ENCODE data around the gene PLA2G15. TPM values are rescaled to one million over a fixed set of nuclear protein-coding genes. Genes with fewer than 3 reads are reported as not detected.
A peak's percentile ranks its signal among the peaks of the same experiment; 100 is the strongest.

Gene PLA2G15
- total and polyA plus RNA-seq, 2 experiments from 2014 or later, result 24.2 to 31.7 TPM

GRCh38 chr16:68298907-68299561 is 53.9 kb downstream of the PLA2G15 start:
- Histone ChIP-seq H3K36me3 (replicated peaks; ENCODE audit: insufficient read depth, low read depth) (no peaks in the 10 kb centered on the region), H3K9me3 (ENCODE audit: low read depth) (no peaks in the 10 kb centered on the region), H4K20me1 (ENCODE audit: insufficient read depth, poor library complexity, severe bottlenecking) (no peaks in the 10 kb centered on the region), H3K79me2 (no peaks in the 10 kb centered on the region), H3K4me1 (ENCODE audit: insufficient read depth) (peaks cover 30% of the 10 kb centered on the region), H3K4me3 (no peak overlapping the region), H3K27ac (peak overlapping the region; percentile 44), H2AFZ (no peak overlapping the region), H3K27me3 (no peaks in the 10 kb centered on the region), H3K9me2 (replicated peaks; ENCODE audit: insufficient read depth) (no peaks in the 10 kb centered on the region), H3K4me2 (peak overlapping the region; percentile 27)
- 45% methylated on average over 5 of the region's 5 CpGs for WGBS (ENCODE audit: low lambda C conversion rate, missing lambda C conversion rate)
- peak; percentile 69 for DNase-seq (ENCODE audit: low spot score)
- TF ChIP-seq, protein P1, sequence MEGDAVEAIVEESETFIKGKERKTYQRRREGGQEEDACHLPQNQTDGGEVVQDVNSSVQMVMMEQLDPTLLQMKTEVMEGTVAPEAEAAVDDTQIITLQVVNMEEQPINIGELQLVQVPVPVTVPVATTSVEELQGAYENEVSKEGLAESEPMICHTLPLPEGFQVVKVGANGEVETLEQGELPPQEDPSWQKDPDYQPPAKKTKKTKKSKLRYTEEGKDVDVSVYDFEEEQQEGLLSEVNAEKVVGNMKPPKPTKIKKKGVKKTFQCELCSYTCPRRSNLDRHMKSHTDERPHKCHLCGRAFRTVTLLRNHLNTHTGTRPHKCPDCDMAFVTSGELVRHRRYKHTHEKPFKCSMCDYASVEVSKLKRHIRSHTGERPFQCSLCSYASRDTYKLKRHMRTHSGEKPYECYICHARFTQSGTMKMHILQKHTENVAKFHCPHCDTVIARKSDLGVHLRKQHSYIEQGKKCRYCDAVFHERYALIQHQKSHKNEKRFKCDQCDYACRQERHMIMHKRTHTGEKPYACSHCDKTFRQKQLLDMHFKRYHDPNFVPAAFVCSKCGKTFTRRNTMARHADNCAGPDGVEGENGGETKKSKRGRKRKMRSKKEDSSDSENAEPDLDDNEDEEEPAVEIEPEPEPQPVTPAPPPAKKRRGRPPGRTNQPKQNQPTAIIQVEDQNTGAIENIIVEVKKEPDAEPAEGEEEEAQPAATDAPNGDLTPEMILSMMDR (IDR thresholded peaks at IDR 0.05; ENCODE audit: poor library complexity), result no peak
- TF ChIP-seq EZH2 (IDR thresholded peaks at IDR 0.05; ENCODE audit: borderline replicate concordance) (no peak), EZH2phosphoT487 (IDR thresholded peaks at IDR 0.05; ENCODE audit: low read depth, severe bottlenecking, unreplicated experiment) (no peak)

GRCh38 chr16:68299571-68300453 is 54.6 kb downstream of the PLA2G15 start:
- 73% methylated on average over 11 of the region's 11 CpGs for WGBS (ENCODE audit: low lambda C conversion rate, missing lambda C conversion rate)
- H3K36me3 ChIP-seq (replicated peaks; ENCODE audit: insufficient read depth, low read depth), result no peaks in the 10 kb centered on the region
- no peak overlapping the region for H3K4me3 ChIP-seq
- no peak overlapping the region for H2AFZ ChIP-seq
- TF ChIP-seq, protein P1 (IDR thresholded peaks at IDR 0.05; ENCODE audit: poor library complexity), result no peak
- TF ChIP-seq EZH2phosphoT487 (IDR thresholded peaks at IDR 0.05; ENCODE audit: low read depth, severe bottlenecking, unreplicated experiment) (no peak), EZH2 (IDR thresholded peaks at IDR 0.05; ENCODE audit: borderline replicate concordance) (no peak)
- no peaks in the 10 kb centered on the region for H3K27me3 ChIP-seq
- no peak for DNase-seq (ENCODE audit: low spot score)
- peaks cover 30% of the 10 kb centered on the region for H3K4me1 ChIP-seq (ENCODE audit: insufficient read depth)
- no peaks in the 10 kb centered on the region for H3K9me2 ChIP-seq (replicated peaks; ENCODE audit: insufficient read depth)
- peak overlapping the region; percentile 27 for H3K4me2 ChIP-seq
- H3K79me2 ChIP-seq, result no peaks in the 10 kb centered on the region
- no peaks in the 10 kb centered on the region for H3K9me3 ChIP-seq (ENCODE audit: low read depth)
- peak overlapping the region; percentile 44 for H3K27ac ChIP-seq
- no peaks in the 10 kb centered on the region for H4K20me1 ChIP-seq (ENCODE audit: insufficient read depth, poor library complexity, severe bottlenecking)

- Histone ChIP-seq H3K4me3 (no peak overlapping the region), H3K27me3 (no peaks in the 10 kb centered on the region), H2AFZ (no peak overlapping the region), H3K9me2 (replicated peaks; ENCODE audit: insufficient read depth) (no peaks in the 10 kb centered on the region), H3K9me3 (ENCODE audit: low read depth) (no peaks in the 10 kb centered on the region), H3K79me2 (peaks cover 1% of the 10 kb centered on the region), H4K20me1 (ENCODE audit: insufficient read depth, poor library complexity, severe bottlenecking) (no peaks in the 10 kb centered on the region), H3K27ac (peak overlapping the region; percentile 23), H3K4me2 (no peak overlapping the region), H3K36me3 (replicated peaks; ENCODE audit: insufficient read depth, low read depth) (no peaks in the 10 kb centered on the region), H3K4me1 (ENCODE audit: insufficient read depth) (peaks cover 30% of the 10 kb centered on the region)
- WGBS (ENCODE audit: low lambda C conversion rate, missing lambda C conversion rate), result 94% methylated on average over 7 of the region's 7 CpGs
- TF ChIP-seq EZH2phosphoT487 (IDR thresholded peaks at IDR 0.05; ENCODE audit: low read depth, severe bottlenecking, unreplicated experiment) (no peak), EZH2 (IDR thresholded peaks at IDR 0.05; ENCODE audit: borderline replicate concordance) (no peak)
- TF ChIP-seq, protein P1 (IDR thresholded peaks at IDR 0.05; ENCODE audit: poor library complexity), result no peak
- DNase-seq (ENCODE audit: low spot score), result no peak
Measured at GRCh38 chr16:68300734-68301459, 55.7 kb downstream of the PLA2G15 start.

Measured in hepatocyte (in vitro differentiated cells).